ENCODE data around the gene INPP5J. TPM values are rescaled to one million over a fixed set of nuclear protein-coding genes. Genes with fewer than 3 reads are reported as not detected.

Gene INPP5J
- total and polyA plus RNA-seq, 4 donors = 1.2 to 6.5 (median 2.1) TPM

GRCh38 chr22:31093086-31093850, 29.5 kb upstream of the INPP5J start:
- Histone ChIP-seq H3K36me3 (ENCODE audit: control insufficient read depth in 4 of 4, insufficient read depth in 4 of 4, low read length in 4 of 4) (peaks cover 3 to 81% (median 57%) of the 10 kb centered on the region in 4 donors), H3K4me1 (ENCODE audit: control insufficient read depth in 5 of 5, insufficient read depth in 5 of 5, low read length in 5 of 5) (no peaks in the 10 kb centered on the region), H3K27me3 (ENCODE audit: control insufficient read depth in 3 of 3, insufficient read depth in 3 of 3, low read length in 2 of 3) (no peaks in the 10 kb centered on the region), H3K9ac (ENCODE audit: insufficient read depth in 1 of 2, low read length in 2 of 2) (no peak overlapping the region), H3K27ac (ENCODE audit: low read depth in 1 of 2, low read length in 1 of 2) (peak overlapping the region in 1 of 2 donors; percentile 86), H3K4me3 (no peak overlapping the region), H3K9me3 (ENCODE audit: control insufficient read depth in 4 of 4, insufficient read depth in 3 of 4, low read length in 3 of 4) (no peaks in the 10 kb centered on the region)
- TF ChIP-seq, protein P1, sequence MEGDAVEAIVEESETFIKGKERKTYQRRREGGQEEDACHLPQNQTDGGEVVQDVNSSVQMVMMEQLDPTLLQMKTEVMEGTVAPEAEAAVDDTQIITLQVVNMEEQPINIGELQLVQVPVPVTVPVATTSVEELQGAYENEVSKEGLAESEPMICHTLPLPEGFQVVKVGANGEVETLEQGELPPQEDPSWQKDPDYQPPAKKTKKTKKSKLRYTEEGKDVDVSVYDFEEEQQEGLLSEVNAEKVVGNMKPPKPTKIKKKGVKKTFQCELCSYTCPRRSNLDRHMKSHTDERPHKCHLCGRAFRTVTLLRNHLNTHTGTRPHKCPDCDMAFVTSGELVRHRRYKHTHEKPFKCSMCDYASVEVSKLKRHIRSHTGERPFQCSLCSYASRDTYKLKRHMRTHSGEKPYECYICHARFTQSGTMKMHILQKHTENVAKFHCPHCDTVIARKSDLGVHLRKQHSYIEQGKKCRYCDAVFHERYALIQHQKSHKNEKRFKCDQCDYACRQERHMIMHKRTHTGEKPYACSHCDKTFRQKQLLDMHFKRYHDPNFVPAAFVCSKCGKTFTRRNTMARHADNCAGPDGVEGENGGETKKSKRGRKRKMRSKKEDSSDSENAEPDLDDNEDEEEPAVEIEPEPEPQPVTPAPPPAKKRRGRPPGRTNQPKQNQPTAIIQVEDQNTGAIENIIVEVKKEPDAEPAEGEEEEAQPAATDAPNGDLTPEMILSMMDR (IDR thresholded peaks at IDR 0.05; ENCODE audit: control extremely low read depth, extremely low read depth) = no peak
- no peak for DNase-seq
- no peak for ATAC-seq (ENCODE audit: insufficient read depth, low FRiP score)
- 92 to 95% methylated on average over 28 to 33 of the region's 33 CpGs for WGBS, 2 donors

GRCh38 chr22:31094021-31094551, 28.7 kb upstream of the INPP5J start:
- ATAC-seq (ENCODE audit: insufficient read depth, low FRiP score) (no peak), DNase-seq (no peak)
- Histone ChIP-seq H3K4me3 (no peak overlapping the region), H3K36me3 (ENCODE audit: control insufficient read depth in 4 of 4, insufficient read depth in 4 of 4, low read length in 4 of 4) (peaks cover 3 to 77% (median 57%) of the 10 kb centered on the region in 4 donors), H3K9ac (ENCODE audit: insufficient read depth in 1 of 2, low read length in 2 of 2) (no peak overlapping the region), H3K9me3 (ENCODE audit: control insufficient read depth in 4 of 4, insufficient read depth in 3 of 4, low read length in 3 of 4) (no peaks in the 10 kb centered on the region), H3K27me3 (ENCODE audit: control insufficient read depth in 3 of 3, insufficient read depth in 3 of 3, low read length in 2 of 3) (no peaks in the 10 kb centered on the region), H3K27ac (ENCODE audit: low read depth in 1 of 2, low read length in 1 of 2) (peak overlapping the region in 1 of 2 donors; percentile 86), H3K4me1 (ENCODE audit: control insufficient read depth in 5 of 5, insufficient read depth in 5 of 5, low read length in 5 of 5) (no peaks in the 10 kb centered on the region)
- TF ChIP-seq, protein P1 (IDR thresholded peaks at IDR 0.05; ENCODE audit: control extremely low read depth, extremely low read depth) = no peak
- 74 to 89% methylated on average over 5 of the region's 5 CpGs for WGBS, 2 donors

- no peak for ATAC-seq (ENCODE audit: insufficient read depth, low FRiP score)
- Histone ChIP-seq H3K4me1 (ENCODE audit: control insufficient read depth in 5 of 5, insufficient read depth in 5 of 5, low read length in 5 of 5) (no peaks in the 10 kb centered on the region), H3K27ac (ENCODE audit: low read depth in 1 of 2, low read length in 1 of 2) (no peak overlapping the region), H3K4me3 (no peak overlapping the region), H3K9me3 (ENCODE audit: control insufficient read depth in 4 of 4, insufficient read depth in 3 of 4, low read length in 3 of 4) (no peaks in the 10 kb centered on the region), H3K27me3 (ENCODE audit: control insufficient read depth in 3 of 3, insufficient read depth in 3 of 3, low read length in 2 of 3) (no peaks in the 10 kb centered on the region), H3K36me3 (ENCODE audit: control insufficient read depth in 4 of 4, insufficient read depth in 4 of 4, low read length in 4 of 4) (peaks cover 4 to 77% (median 55%) of the 10 kb centered on the region in 4 donors), H3K9ac (ENCODE audit: insufficient read depth in 1 of 2, low read length in 2 of 2) (no peak overlapping the region)
- TF ChIP-seq, protein P1 (IDR thresholded peaks at IDR 0.05; ENCODE audit: control extremely low read depth, extremely low read depth) = no peak
- no peak for DNase-seq
- 96 to 97% methylated on average over 7 of the region's 7 CpGs for WGBS, 2 donors
Measured at GRCh38 chr22:31094741-31095140, 28.0 kb upstream of the INPP5J start.

All from lung (tissue), 12 donors.